ENCODE data around the gene ZNF608.

Gene ZNF608

GRCh38 chr5:124706729-124707361 is 39.6 kb downstream of the ZNF608 start:
- no peak overlapping the region for H3K4me3 ChIP-seq (ENCODE audit: control insufficient read depth, low read depth, low read length)
- peak; percentile 53 for DNase-seq (ENCODE audit: low read depth)
- TF ChIP-seq CTCF (conservative IDR thresholded peaks at IDR 0.05; ENCODE audit: control insufficient read depth, insufficient read depth, low read depth, low read length), result no peak

GRCh38 chr5:124706051-124706450 is 40.4 kb downstream of the ZNF608 start:
- no peak for TF ChIP-seq CTCF (conservative IDR thresholded peaks at IDR 0.05; ENCODE audit: control insufficient read depth, insufficient read depth, low read depth, low read length)
- DNase-seq (ENCODE audit: low read depth), result no peak
- H3K4me3 ChIP-seq (ENCODE audit: control insufficient read depth, low read depth, low read length), result no peak overlapping the region

GRCh38 chr5:124705577-124705976 is 40.9 kb downstream of the ZNF608 start:
- DNase-seq (ENCODE audit: low read depth), result no peak
- no peak overlapping the region for H3K4me3 ChIP-seq (ENCODE audit: control insufficient read depth, low read depth, low read length)
- no peak for TF ChIP-seq CTCF (conservative IDR thresholded peaks at IDR 0.05; ENCODE audit: control insufficient read depth, insufficient read depth, low read depth, low read length)

- no peak for TF ChIP-seq CTCF (conservative IDR thresholded peaks at IDR 0.05; ENCODE audit: control insufficient read depth, insufficient read depth, low read depth, low read length)
- no peak overlapping the region for H3K4me3 ChIP-seq (ENCODE audit: control insufficient read depth, low read depth, low read length)
- DNase-seq (ENCODE audit: low read depth), result no peak
Observed at GRCh38 chr5:124704594-124705284, 41.7 kb downstream of the ZNF608 start.

- TF ChIP-seq CTCF (conservative IDR thresholded peaks at IDR 0.05; ENCODE audit: control insufficient read depth, insufficient read depth, low read depth, low read length), result no peak
- DNase-seq (ENCODE audit: low read depth), result no peak
- no peak overlapping the region for H3K4me3 ChIP-seq (ENCODE audit: control insufficient read depth, low read depth, low read length)
Observed at GRCh38 chr5:124703995-124704394, 42.4 kb downstream of the ZNF608 start.

GRCh38 chr5:124702525-124702924 is 43.9 kb downstream of the ZNF608 start:
- no peak for TF ChIP-seq CTCF (conservative IDR thresholded peaks at IDR 0.05; ENCODE audit: control insufficient read depth, insufficient read depth, low read depth, low read length)
- DNase-seq (ENCODE audit: low read depth), result no peak
- H3K4me3 ChIP-seq (ENCODE audit: control insufficient read depth, low read depth, low read length), result no peak overlapping the region

Measured in fibroblast of mammary gland (primary cell).